Measurements from ENCODE around the gene THSD4.

THSD4 gene

GRCh38 chr15:71334434-71334833 is 219.2 kb downstream of the THSD4 start:
- Histone ChIP-seq H3K27me3 (ENCODE audit: insufficient read depth, low read length) (no peaks in the 10 kb centered on the region), H3K27ac (ENCODE audit: low read depth, low read length) (peak overlapping the region; percentile 75), H3K36me3 (ENCODE audit: insufficient read depth, low read length) (peaks cover 8% of the 10 kb centered on the region; the same call in 1 of the 2 replicates), H2AFZ (ENCODE audit: low read length, unreplicated experiment) (peak overlapping the region; percentile 34), H3K79me2 (ENCODE audit: control insufficient read depth, insufficient read depth, low read length, unreplicated experiment) (no peaks in the 10 kb centered on the region), H3K4me3 (ENCODE audit: low read depth, low read length) (peak overlapping the region; percentile 40; the same call in 1 of the 2 replicates), H3K4me1 (ENCODE audit: control insufficient read depth, insufficient read depth, low read length, unreplicated experiment) (peaks cover 26% of the 10 kb centered on the region)

- H3K4me3 ChIP-seq (ENCODE audit: low read depth, low read length) = no peak overlapping the region
- 0 out of 2 replicates have a peak overlapping the region, but pooled peaks have one; percentile 75 for H3K27ac ChIP-seq (ENCODE audit: low read depth, low read length)
- H3K36me3 ChIP-seq (ENCODE audit: insufficient read depth, low read length) = peaks cover 8% of the 10 kb centered on the region; the same call in 1 of the 2 replicates
- no peaks in the 10 kb centered on the region for H3K27me3 ChIP-seq (ENCODE audit: insufficient read depth, low read length)
- H2AFZ ChIP-seq (ENCODE audit: low read length, unreplicated experiment) = no peak overlapping the region
- no peaks in the 10 kb centered on the region for H3K79me2 ChIP-seq (ENCODE audit: control insufficient read depth, insufficient read depth, low read length, unreplicated experiment)
- H3K4me1 ChIP-seq (ENCODE audit: control insufficient read depth, insufficient read depth, low read length, unreplicated experiment) = peaks cover 22% of the 10 kb centered on the region
Measured at GRCh38 chr15:71334873-71335272, 219.6 kb downstream of the THSD4 start.

GRCh38 chr15:71335591-71335990 is 220.3 kb downstream of the THSD4 start:
- Histone ChIP-seq H3K27ac (ENCODE audit: low read depth, low read length) (no peak overlapping the region), H3K79me2 (ENCODE audit: control insufficient read depth, insufficient read depth, low read length, unreplicated experiment) (no peaks in the 10 kb centered on the region), H2AFZ (ENCODE audit: low read length, unreplicated experiment) (no peak overlapping the region), H3K4me3 (ENCODE audit: low read depth, low read length) (no peak overlapping the region), H3K36me3 (ENCODE audit: insufficient read depth, low read length) (peaks cover 8% of the 10 kb centered on the region; the same call in 1 of the 2 replicates), H3K4me1 (ENCODE audit: control insufficient read depth, insufficient read depth, low read length, unreplicated experiment) (peaks cover 22% of the 10 kb centered on the region), H3K27me3 (ENCODE audit: insufficient read depth, low read length) (no peaks in the 10 kb centered on the region)

- Histone ChIP-seq H3K4me1 (ENCODE audit: control insufficient read depth, insufficient read depth, low read length, unreplicated experiment) (peaks cover 22% of the 10 kb centered on the region), H3K36me3 (ENCODE audit: insufficient read depth, low read length) (peaks cover 8% of the 10 kb centered on the region; the same call in 1 of the 2 replicates), H3K27ac (ENCODE audit: low read depth, low read length) (no peak overlapping the region), H3K4me3 (ENCODE audit: low read depth, low read length) (no peak overlapping the region), H2AFZ (ENCODE audit: low read length, unreplicated experiment) (no peak overlapping the region), H3K27me3 (ENCODE audit: insufficient read depth, low read length) (no peaks in the 10 kb centered on the region), H3K79me2 (ENCODE audit: control insufficient read depth, insufficient read depth, low read length, unreplicated experiment) (no peaks in the 10 kb centered on the region)
Measured at GRCh38 chr15:71336671-71337070, 221.4 kb downstream of the THSD4 start.

GRCh38 chr15:71337197-71337845 is 222.1 kb downstream of the THSD4 start:
- Histone ChIP-seq H3K4me3 (ENCODE audit: low read depth, low read length) (no peak overlapping the region), H3K27me3 (ENCODE audit: insufficient read depth, low read length) (no peaks in the 10 kb centered on the region), H3K27ac (ENCODE audit: low read depth, low read length) (no peak overlapping the region), H2AFZ (ENCODE audit: low read length, unreplicated experiment) (no peak overlapping the region), H3K79me2 (ENCODE audit: control insufficient read depth, insufficient read depth, low read length, unreplicated experiment) (no peaks in the 10 kb centered on the region), H3K4me1 (ENCODE audit: control insufficient read depth, insufficient read depth, low read length, unreplicated experiment) (peaks cover 22% of the 10 kb centered on the region), H3K36me3 (ENCODE audit: insufficient read depth, low read length) (peaks cover 8% of the 10 kb centered on the region; the same call in 1 of the 2 replicates)

GRCh38 chr15:71338265-71338664 is 223.0 kb downstream of the THSD4 start:
- H3K27me3 ChIP-seq (ENCODE audit: insufficient read depth, low read length) = no peaks in the 10 kb centered on the region
- peaks cover 17% of the 10 kb centered on the region for H3K4me1 ChIP-seq (ENCODE audit: control insufficient read depth, insufficient read depth, low read length, unreplicated experiment)
- peaks cover 8% of the 10 kb centered on the region; the same call in 1 of the 2 replicates for H3K36me3 ChIP-seq (ENCODE audit: insufficient read depth, low read length)
- no peak overlapping the region for H2AFZ ChIP-seq (ENCODE audit: low read length, unreplicated experiment)
- no peaks in the 10 kb centered on the region for H3K79me2 ChIP-seq (ENCODE audit: control insufficient read depth, insufficient read depth, low read length, unreplicated experiment)
- no peak overlapping the region for H3K4me3 ChIP-seq (ENCODE audit: low read depth, low read length)
- H3K27ac ChIP-seq (ENCODE audit: low read depth, low read length) = no peak overlapping the region

GRCh38 chr15:71338827-71339542 is 223.7 kb downstream of the THSD4 start:
- Histone ChIP-seq H3K79me2 (ENCODE audit: control insufficient read depth, insufficient read depth, low read length, unreplicated experiment) (no peaks in the 10 kb centered on the region), H3K4me3 (ENCODE audit: low read depth, low read length) (no peak overlapping the region), H3K27me3 (ENCODE audit: insufficient read depth, low read length) (no peaks in the 10 kb centered on the region), H3K36me3 (ENCODE audit: insufficient read depth, low read length) (peaks cover 8% of the 10 kb centered on the region; the same call in 1 of the 2 replicates), H3K27ac (ENCODE audit: low read depth, low read length) (no peak overlapping the region), H3K4me1 (ENCODE audit: control insufficient read depth, insufficient read depth, low read length, unreplicated experiment) (peaks cover 9% of the 10 kb centered on the region), H2AFZ (ENCODE audit: low read length, unreplicated experiment) (no peak overlapping the region)

- H3K36me3 ChIP-seq (ENCODE audit: insufficient read depth, low read length) = no peaks in the 10 kb centered on the region
- no peaks in the 10 kb centered on the region for H3K27me3 ChIP-seq (ENCODE audit: insufficient read depth, low read length)
- no peaks in the 10 kb centered on the region for H3K79me2 ChIP-seq (ENCODE audit: control insufficient read depth, insufficient read depth, low read length, unreplicated experiment)
- no peak overlapping the region for H3K27ac ChIP-seq (ENCODE audit: low read depth, low read length)
- H3K4me1 ChIP-seq (ENCODE audit: control insufficient read depth, insufficient read depth, low read length, unreplicated experiment) = no peaks in the 10 kb centered on the region
- H2AFZ ChIP-seq (ENCODE audit: low read length, unreplicated experiment) = no peak overlapping the region
- H3K4me3 ChIP-seq (ENCODE audit: low read depth, low read length) = no peak overlapping the region
Measured at GRCh38 chr15:71341811-71342550, 226.7 kb downstream of the THSD4 start.

GRCh38 chr15:71342658-71343057 is 227.4 kb downstream of the THSD4 start:
- no peaks in the 10 kb centered on the region for H3K79me2 ChIP-seq (ENCODE audit: control insufficient read depth, insufficient read depth, low read length, unreplicated experiment)
- H3K36me3 ChIP-seq (ENCODE audit: insufficient read depth, low read length) = no peaks in the 10 kb centered on the region
- no peaks in the 10 kb centered on the region for H3K4me1 ChIP-seq (ENCODE audit: control insufficient read depth, insufficient read depth, low read length, unreplicated experiment)
- H3K4me3 ChIP-seq (ENCODE audit: low read depth, low read length) = no peak overlapping the region
- H3K27me3 ChIP-seq (ENCODE audit: insufficient read depth, low read length) = no peaks in the 10 kb centered on the region
- no peak overlapping the region for H3K27ac ChIP-seq (ENCODE audit: low read depth, low read length)
- H2AFZ ChIP-seq (ENCODE audit: low read length, unreplicated experiment) = no peak overlapping the region

GRCh38 chr15:71344316-71344715 is 229.0 kb downstream of the THSD4 start:
- no peaks in the 10 kb centered on the region for H3K4me1 ChIP-seq (ENCODE audit: control insufficient read depth, insufficient read depth, low read length, unreplicated experiment)
- H3K27me3 ChIP-seq (ENCODE audit: insufficient read depth, low read length) = no peaks in the 10 kb centered on the region
- H3K4me3 ChIP-seq (ENCODE audit: low read depth, low read length) = no peak overlapping the region
- H2AFZ ChIP-seq (ENCODE audit: low read length, unreplicated experiment) = no peak overlapping the region
- no peaks in the 10 kb centered on the region for H3K79me2 ChIP-seq (ENCODE audit: control insufficient read depth, insufficient read depth, low read length, unreplicated experiment)
- H3K27ac ChIP-seq (ENCODE audit: low read depth, low read length) = no peak overlapping the region
- no peaks in the 10 kb centered on the region for H3K36me3 ChIP-seq (ENCODE audit: insufficient read depth, low read length)

Measured in ACC112 (cell line).